Left hindlimb (tissue), 1 donor: Measurements from ENCODE around the gene C13orf46.

Experiments
- DNase-seq: peaks from one replicate; pipeline ENCODE4 v3.0.0-alpha.2; 2018

The C13orf46 gene

GRCh38 chr13:113904411-113904810 lies 69.5 kb downstream of the C13orf46 start:
- no peak for DNase-seq

GRCh38 chr13:113903912-113904311 lies 70.0 kb downstream of the C13orf46 start:
- DNase-seq: no peak
